OCI-LY3 (cell line): ENCODE data around the gene RFC2.

Experiments
- H2AFZ ChIP-seq: fragments of 200-600, 300-600 bp; shearing (Covaris generic); 2 replicates; pipeline ENCODE4 v1.6.0; 2014; ENCODE audit warnings: antibody characterized with exemption, low read depth, low read length
- H3K27ac ChIP-seq: fragments of 200-600, 300-600 bp; sonication (generic); 2 replicates; pipeline ENCODE4 v1.5.1; 2014; ENCODE audit warnings: mild to moderate bottlenecking, low read length, moderate library complexity, mixed read lengths
- H3K27me3 ChIP-seq: fragments of 200-600, 300-600 bp; sonication (generic); 2 replicates; pipeline ENCODE4 v1.6.1; 2014; ENCODE audit warnings: low read depth, low read length, mixed read lengths
- H3K36me3 ChIP-seq: fragments of 200-600, 300-600 bp; sonication (generic); replicated peaks from 2 replicates; pipeline ENCODE3; 2014; ENCODE audit warnings: low read depth, low read length, mixed read lengths
- H3K4me1 ChIP-seq: fragments of 300-600, 200-600 bp; sonication (generic); 2 replicates; pipeline ENCODE4 v1.6.1; 2014; ENCODE audit warnings: low read length, mixed read lengths
- H3K4me2 ChIP-seq: fragments of 200-600, 300-600 bp; sonication (generic); 2 replicates; pipeline ENCODE4 v1.6.1; 2014; ENCODE audit warnings: low read length, mixed read lengths
- H3K4me3 ChIP-seq: fragments of 300-600, 200-600 bp; sonication (generic); 2 replicates; pipeline ENCODE4 v1.5.1; 2014; ENCODE audit warnings: antibody characterized with exemption, mild to moderate bottlenecking, low read length, moderate library complexity
- H3K79me2 ChIP-seq: fragments of 300-600, 200-600 bp; shearing (Covaris generic); 2 replicates; pipeline ENCODE4 v1.6.1; 2014; ENCODE audit warnings: mild to moderate bottlenecking, low read length, mixed read lengths
- H3K9ac ChIP-seq: fragments of 300-600, 200-600 bp; shearing (Covaris generic); 2 replicates; pipeline ENCODE4 v1.6.0; 2014; ENCODE audit warnings: mild to moderate bottlenecking, low read length, moderate library complexity
- H3K9me3 ChIP-seq: fragments of 200-600, 300-600 bp; shearing (Covaris generic); 2 replicates; pipeline ENCODE4 v1.6.1; 2014; ENCODE audit warnings: low read length, mixed read lengths; ENCODE audit not compliant: insufficient read depth
- H4K20me1 ChIP-seq: fragments of 200-600, 300-600 bp; sonication (generic); 2 replicates; pipeline ENCODE4 v1.6.1; 2016; ENCODE audit warnings: low read length, mixed read lengths; ENCODE audit not compliant: insufficient read depth
- EZH2phosphoT487 ChIP-seq: fragments of 200-600 bp; shearing (Covaris generic); IDR thresholded peaks from 2 replicates; pipeline ENCODE4 v1.6.1; 2018; ENCODE audit warnings: antibody characterized with exemption, mixed run types, low read depth
- TF ChIP-seq, protein P1 (sequence below): fragments of 200-600, 300-600 bp; sonication (generic); IDR thresholded peaks from 2 replicates; pipeline ENCODE4 v1.5.1; 2014; ENCODE audit warnings: antibody characterized with exemption, low read length, low read depth

Gene RFC2

DNA sequence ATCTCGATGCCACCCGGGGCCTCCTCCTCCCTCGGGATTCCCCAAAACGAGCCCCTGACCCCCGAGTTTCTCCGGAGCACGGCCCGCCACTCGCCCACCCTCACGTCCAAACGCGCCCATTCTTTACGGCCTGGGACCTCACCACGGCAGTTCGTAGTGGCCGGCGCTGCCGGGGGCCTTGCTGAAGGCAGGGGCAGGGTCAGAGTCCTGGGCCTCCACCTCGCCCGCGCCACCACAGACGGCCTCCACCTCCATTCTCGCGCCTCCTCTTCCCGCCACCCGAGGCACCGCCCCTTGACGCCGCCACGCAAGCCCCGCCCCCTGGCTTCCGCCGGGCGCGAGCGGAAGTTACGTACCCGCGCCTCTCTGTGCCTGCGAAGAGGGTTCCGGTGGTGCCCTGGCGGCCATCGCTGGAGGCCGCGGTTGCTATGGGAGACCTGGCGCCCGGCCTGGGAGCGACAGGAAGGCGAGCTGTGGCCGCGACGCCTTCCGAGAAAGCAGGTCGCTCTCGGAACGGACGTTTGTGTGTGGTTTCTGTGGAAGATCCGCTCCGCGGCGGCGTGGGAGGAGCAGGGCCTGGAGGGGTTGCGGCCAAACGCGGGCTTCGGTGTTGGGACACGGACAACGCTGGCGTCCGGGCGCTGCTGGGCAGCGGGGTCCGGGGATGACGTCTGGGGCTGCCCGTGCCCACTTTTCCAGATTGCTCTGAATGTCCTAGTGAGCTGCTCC lies at the start of gene RFC2:
Gene RFC2 (minus strand): TSS at position 271 of the 729 bp plus-strand sequence. CDS start 16 bp downstream, at position 255.
- peak within 1 kb of the TSS; percentile 61; the same call in 1 of the 2 replicates for H2AFZ ChIP-seq
- peak within 1 kb of the TSS; percentile 83 for H3K4me2 ChIP-seq
- H3K4me3 ChIP-seq = peak within 1 kb of the TSS; percentile 94
- H3K36me3 ChIP-seq = peaks cover 18% of the 10 kb centered on the region
- H4K20me1 ChIP-seq = no peaks in the 10 kb centered on the region
- H3K27ac ChIP-seq = peak within 1 kb of the TSS; percentile 70
- H3K27me3 ChIP-seq = no peaks in the 10 kb centered on the region
- peaks cover 13% of the 10 kb centered on the region for H3K4me1 ChIP-seq
- peaks cover 44% of the 10 kb centered on the region for H3K79me2 ChIP-seq
- no peaks in the 10 kb centered on the region for H3K9me3 ChIP-seq
- H3K9ac ChIP-seq = peak within 1 kb of the TSS; percentile 98
- no peak for TF ChIP-seq EZH2phosphoT487
- TF ChIP-seq, protein P1, sequence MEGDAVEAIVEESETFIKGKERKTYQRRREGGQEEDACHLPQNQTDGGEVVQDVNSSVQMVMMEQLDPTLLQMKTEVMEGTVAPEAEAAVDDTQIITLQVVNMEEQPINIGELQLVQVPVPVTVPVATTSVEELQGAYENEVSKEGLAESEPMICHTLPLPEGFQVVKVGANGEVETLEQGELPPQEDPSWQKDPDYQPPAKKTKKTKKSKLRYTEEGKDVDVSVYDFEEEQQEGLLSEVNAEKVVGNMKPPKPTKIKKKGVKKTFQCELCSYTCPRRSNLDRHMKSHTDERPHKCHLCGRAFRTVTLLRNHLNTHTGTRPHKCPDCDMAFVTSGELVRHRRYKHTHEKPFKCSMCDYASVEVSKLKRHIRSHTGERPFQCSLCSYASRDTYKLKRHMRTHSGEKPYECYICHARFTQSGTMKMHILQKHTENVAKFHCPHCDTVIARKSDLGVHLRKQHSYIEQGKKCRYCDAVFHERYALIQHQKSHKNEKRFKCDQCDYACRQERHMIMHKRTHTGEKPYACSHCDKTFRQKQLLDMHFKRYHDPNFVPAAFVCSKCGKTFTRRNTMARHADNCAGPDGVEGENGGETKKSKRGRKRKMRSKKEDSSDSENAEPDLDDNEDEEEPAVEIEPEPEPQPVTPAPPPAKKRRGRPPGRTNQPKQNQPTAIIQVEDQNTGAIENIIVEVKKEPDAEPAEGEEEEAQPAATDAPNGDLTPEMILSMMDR = no peak

DNA sequence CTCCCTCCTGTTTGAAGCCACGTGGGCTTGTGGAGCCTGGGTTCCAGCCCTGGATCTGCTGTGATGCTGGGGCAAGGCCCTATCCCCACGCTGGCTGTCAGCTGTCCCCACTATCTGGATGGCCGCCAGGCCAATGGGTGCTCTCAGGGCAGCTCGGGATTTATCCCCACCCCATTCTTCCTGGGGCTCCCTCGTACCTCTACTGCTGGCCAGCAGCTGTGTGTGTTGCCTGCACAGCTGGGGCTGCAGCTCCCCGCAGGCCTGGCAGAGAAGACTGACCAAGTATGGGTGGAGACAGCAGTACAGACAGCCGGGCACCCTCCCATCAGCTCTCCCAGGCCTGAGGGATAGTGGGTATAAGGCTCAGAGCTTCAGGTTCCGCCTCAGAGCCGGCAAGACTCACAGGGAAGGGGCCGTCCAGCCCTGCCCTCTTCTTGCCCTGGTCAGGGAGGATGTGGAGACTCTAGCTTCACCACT lies 48.6 kb upstream of the RFC2 start:
- peaks cover 14% of the 10 kb centered on the region for H3K4me1 ChIP-seq
- no peaks in the 10 kb centered on the region for H3K9me3 ChIP-seq
- no peak overlapping the region for H3K27ac ChIP-seq
- no peaks in the 10 kb centered on the region for H3K27me3 ChIP-seq
- no peak overlapping the region for H3K9ac ChIP-seq
- no peak overlapping the region for H2AFZ ChIP-seq
- H4K20me1 ChIP-seq = peaks cover 43% of the 10 kb centered on the region
- H3K4me3 ChIP-seq = no peak overlapping the region
- H3K79me2 ChIP-seq = peaks cover 62% of the 10 kb centered on the region
- TF ChIP-seq, protein P1 = no peak
- TF ChIP-seq EZH2phosphoT487 = no peak
- H3K36me3 ChIP-seq = peaks cover under 1% of the 10 kb centered on the region
- no peak overlapping the region for H3K4me2 ChIP-seq

DNA sequence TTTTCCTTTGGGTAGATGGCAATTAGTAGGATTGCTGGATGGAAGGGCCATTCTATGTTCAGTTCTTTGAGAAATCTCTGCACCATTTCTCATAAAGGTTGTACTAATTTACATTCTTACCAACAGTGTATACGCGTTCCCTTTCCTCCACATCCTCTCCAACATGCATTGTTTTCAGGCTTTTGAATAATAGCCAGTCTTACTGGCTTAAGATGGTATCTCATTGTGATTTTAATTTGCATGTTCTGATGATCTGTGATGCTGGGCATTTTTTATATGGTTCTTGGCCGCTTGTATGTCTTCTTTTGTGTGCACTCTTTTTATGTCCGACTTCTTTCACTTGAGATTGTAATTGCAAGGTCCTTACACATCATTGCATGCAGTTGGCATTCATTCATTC lies 46.7 kb upstream of the RFC2 start:
- TF ChIP-seq, protein P1 = no peak
- TF ChIP-seq EZH2phosphoT487 = no peak
- Histone ChIP-seq H2AFZ (no peak overlapping the region), H3K27ac (no peak overlapping the region), H3K4me3 (no peak overlapping the region), H3K27me3 (no peaks in the 10 kb centered on the region), H3K36me3 (peaks cover 4% of the 10 kb centered on the region), H3K4me2 (no peak overlapping the region), H4K20me1 (peaks cover 39% of the 10 kb centered on the region), H3K79me2 (peaks cover 59% of the 10 kb centered on the region), H3K9me3 (no peaks in the 10 kb centered on the region), H3K9ac (no peak overlapping the region), H3K4me1 (peaks cover 1% of the 10 kb centered on the region; the same call in 1 of the 2 replicates)

DNA sequence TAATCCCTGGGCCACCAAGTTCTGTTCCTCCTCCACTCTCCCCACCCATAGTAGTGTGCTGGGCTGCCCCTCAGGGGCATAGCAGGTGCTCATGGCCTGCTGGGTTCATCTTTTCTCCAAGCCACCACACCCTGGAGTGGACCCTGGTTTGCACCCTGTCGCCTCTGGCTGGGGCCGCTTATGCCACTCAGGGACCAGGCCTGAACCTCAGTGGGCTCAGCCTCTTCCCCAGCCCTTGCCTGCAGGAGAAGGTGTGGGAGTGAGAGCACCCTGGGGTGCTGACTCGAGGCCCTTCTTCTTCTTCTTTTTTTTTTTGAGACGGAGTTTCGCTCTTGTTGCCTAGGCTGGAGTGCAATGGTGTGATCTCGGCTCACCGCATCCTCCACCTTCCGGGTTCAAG lies 45.2 kb upstream of the RFC2 start:
- Histone ChIP-seq H4K20me1 (peaks cover 46% of the 10 kb centered on the region), H3K4me2 (no peak overlapping the region), H3K27ac (no peak overlapping the region), H3K27me3 (no peaks in the 10 kb centered on the region), H3K4me3 (no peak overlapping the region), H3K4me1 (no peaks in the 10 kb centered on the region), H2AFZ (no peak overlapping the region), H3K79me2 (peaks cover 70% of the 10 kb centered on the region), H3K9ac (no peak overlapping the region), H3K36me3 (peaks cover 5% of the 10 kb centered on the region), H3K9me3 (no peaks in the 10 kb centered on the region)
- TF ChIP-seq, protein P1 = no peak
- no peak for TF ChIP-seq EZH2phosphoT487
